COLO668 (cell line): ENCODE measurements around the gene FLVCR2.

Experiments used
- DNase-seq: peaks from one replicate; lab custom pipeline; 2025; ENCODE audit not compliant: unreplicated experiment; lab: John Stamatoyannopoulos, UW

The FLVCR2 gene

GRCh38 chr14:75626863-75627262 lies 48.4 kb downstream of the FLVCR2 start:
- DNase-seq: no peak

- DNase-seq: no peak
Measured at GRCh38 chr14:75627406-75627805, 49.0 kb downstream of the FLVCR2 start.

GRCh38 chr14:75628816-75629215 lies 50.4 kb downstream of the FLVCR2 start:
- DNase-seq: peak; percentile 36

- DNase-seq: peak; percentile 69
Measured at GRCh38 chr14:75630695-75631452, 52.5 kb downstream of the FLVCR2 start.

- DNase-seq: no peak
Measured at GRCh38 chr14:75631453-75631831, 53.0 kb downstream of the FLVCR2 start.

- no peak for DNase-seq
Measured at GRCh38 chr14:75634848-75635247, 56.4 kb downstream of the FLVCR2 start.

DNA sequence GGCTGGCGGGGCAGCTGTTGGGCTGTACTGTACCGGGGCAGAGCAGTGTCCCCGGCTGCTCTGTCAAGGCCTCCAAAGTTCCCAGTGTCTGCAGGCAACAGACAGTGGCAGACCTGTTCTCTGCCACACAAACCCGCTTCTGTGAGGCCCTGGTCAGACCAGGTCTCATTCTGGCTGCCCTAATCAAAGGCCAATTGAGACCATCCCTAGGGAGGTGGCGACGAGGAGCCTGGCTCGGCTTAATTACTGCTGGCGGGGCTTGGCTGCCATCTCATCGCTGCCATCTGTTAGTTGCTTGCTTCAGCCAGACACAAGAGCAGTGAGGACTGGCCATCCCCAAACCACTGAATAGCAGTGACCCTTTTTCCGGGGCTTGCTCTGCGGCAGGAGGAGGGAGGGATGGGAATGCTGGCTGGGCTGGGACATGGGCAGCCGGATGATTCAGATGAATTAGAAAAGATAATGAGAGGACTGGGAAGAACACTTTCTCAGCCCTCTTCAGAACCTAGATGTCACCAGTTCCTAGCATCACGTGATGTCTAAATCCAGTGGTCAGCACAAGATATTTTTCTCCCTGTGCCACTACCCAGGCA lies 57.8 kb downstream of the FLVCR2 start:
- no peak for DNase-seq

- DNase-seq: no peak
Measured at GRCh38 chr14:75640876-75641275, 62.5 kb downstream of the FLVCR2 start.

- no peak for DNase-seq
Measured at GRCh38 chr14:75643985-75644384, 65.6 kb downstream of the FLVCR2 start.

GRCh38 chr14:75645056-75645455 lies 66.6 kb downstream of the FLVCR2 start:
- no peak for DNase-seq

GRCh38 chr14:75646762-75647161 lies 68.3 kb downstream of the FLVCR2 start:
- no peak for DNase-seq

DNA sequence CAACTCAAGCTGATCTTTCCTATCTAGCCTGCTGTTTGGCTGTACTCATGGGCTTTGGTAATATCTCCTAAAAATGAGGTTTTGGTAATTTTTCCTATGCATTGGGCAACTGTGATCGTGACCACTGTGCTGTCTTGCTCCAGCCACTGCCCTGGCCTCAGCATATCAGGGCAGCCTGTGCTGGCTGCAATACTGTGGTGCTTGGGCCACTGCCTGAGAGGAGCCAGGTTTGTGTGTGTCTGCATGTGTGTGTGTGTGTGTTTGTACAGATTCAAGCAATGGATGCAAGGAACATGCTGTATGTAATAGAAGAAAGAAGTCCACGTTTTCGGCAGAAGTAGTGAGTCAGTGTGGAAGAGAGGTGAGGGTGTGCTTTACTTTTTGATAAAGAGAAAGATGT lies 69.2 kb downstream of the FLVCR2 start:
- no peak for DNase-seq

DNA sequence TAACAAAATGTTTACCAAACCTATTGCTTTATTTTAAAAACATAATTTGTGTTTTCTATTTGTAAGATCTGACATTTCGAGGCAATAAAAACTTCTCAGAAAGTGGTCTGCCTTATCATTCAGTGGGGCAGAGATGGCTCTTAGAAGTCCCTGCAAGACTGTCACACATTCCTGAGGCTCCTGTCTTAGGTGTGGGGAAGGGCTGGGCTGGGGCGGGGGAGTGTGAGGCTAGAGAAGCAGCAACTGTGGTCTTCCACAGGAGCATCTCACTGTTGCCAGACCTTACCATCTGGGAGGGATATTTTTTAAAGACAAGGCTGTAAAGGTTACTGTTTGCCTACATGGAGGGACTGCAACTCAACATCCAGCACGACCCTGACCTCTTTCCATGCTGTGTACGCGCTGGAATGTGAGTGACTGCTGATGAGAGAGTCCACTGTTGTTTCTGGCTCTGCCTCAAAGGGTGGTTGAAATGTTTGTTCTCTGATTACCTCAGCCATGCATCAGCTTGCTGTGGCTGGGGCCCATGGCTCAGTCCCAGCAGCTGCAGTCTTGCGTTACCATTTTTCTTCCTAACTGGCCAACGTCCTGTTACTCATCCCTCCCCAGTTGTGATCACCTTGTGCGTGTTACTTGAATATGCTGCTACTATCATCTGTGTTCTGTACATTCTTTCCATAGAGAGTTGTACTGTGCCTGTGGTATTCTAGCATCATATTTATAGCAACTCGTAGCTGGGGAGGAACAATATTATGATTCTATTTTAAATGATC lies 69.8 kb downstream of the FLVCR2 start:
- DNase-seq: no peak

DNA sequence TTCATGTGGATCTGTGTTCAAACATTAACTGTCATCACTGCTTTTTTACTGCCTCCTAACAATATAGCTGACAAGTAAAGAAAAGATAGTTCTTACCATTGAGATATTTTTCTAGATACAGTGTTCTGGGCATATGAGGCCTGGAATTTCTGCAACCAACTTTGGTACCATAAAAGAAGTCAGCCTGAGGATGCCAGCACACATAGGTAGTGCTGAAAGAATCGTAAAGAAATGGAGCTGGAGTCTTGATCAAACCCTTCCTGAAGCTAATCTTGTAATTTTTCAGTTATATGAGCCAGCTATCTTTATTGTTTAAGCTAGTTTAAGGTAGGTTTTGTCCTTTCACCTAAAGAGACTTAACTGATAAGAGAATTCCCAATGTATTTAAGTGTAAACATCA lies 70.9 kb downstream of the FLVCR2 start:
- no peak for DNase-seq

DNA sequence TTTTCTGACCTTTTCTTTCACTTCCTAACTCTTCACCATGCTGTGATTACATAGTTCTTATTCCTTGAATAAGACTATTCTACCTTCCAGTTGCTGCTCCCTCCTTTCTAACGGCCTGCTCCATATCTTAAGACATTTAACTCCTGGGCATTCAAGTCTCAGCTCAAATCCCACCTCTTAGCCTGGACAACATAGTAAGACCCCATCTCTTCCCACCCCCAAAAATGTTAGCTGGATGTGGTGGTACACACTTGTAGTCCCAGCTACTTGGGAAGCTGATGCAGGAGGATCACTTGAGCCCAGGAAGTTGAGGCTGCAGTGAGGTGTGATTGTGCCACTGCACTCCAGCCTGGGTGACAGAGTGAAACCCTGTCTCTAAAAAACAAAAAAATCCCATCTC lies 71.4 kb downstream of the FLVCR2 start:
- DNase-seq: no peak

DNA sequence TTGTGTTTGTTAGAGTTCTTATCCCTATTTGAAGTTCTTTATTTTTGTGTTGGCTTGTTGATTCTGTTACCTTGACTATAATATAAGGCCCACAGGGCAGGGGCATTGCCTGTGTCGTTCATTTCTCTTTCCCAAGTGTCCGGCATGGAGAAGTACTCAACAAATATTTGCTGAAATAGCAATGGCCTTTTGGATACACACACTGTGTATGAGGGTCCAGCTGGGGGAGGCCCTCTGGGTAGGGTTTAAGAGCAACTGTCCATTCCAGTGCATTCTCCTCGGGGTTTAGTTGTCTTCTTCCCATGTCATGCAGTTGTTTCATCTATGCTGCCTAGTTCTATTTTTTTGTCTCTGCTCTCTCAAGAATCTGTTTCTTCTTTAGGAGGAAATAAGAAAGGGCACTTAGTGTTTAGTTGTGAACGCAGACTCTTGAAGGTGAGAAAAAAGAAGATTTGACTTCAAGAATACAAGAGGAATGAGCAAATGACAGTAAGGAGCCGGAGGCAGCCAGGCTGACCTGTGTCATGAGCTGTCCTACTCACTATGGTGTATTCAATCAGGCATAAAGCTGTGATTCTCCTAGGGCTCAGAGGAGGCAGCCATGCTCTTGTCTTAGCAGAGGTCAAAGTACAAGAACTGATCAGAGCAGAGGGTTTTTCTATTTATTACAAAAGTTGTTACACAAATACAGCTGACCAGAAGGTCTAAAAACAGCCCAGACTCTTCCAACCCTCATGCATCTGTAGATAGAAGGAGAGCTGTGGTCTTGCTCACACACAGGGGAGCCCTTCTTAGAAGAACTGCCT lies 72.0 kb downstream of the FLVCR2 start:
- no peak for DNase-seq

DNA sequence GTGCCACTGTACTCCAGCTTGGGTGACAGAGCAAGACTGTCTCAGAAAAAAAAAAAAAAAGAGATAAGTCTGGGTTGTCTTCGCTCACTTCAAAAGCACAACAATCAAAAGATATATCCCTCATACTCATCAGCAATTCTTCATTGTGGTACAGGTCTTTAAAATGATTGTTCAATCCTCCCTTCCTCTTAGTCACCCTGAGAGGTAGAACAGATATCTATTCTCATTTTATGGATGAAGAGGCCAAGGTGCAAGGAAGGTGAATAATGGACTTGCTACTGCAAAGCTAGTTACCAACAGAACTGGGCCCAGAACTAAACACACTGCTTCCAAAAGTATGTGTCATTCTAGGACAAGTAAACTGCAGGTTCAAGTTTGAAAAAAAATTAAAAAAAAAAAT lies 75.1 kb downstream of the FLVCR2 start:
- no peak for DNase-seq

DNA sequence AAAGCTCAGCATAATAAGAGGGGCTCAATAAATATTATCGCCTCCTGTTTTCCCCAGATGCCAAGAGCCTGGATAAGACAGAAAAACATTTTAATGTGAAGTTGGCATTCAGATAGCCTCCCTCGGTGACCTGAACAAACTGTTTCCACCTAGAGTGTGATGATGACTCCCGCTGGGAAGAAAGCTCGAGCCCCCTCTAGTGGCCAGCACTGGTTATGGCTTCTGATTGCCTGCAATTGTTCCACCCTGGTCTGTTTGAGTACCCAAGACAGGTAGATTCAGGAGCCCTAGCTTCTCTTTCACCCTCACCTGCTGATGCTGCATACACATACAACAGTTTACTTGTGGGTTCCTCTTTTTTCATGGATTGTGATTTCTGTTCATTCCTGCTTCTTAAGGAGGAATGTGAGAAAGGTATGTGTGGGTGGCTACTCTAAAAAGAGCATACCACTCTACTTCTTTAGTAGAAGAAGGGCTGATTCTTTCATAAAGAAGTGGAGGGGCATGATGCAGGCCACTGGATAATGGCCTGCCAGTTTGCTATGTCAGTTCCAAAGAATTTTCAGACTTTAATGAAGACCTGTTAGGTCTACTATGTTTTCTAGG lies 75.8 kb downstream of the FLVCR2 start:
- peak; percentile 77 for DNase-seq

GRCh38 chr14:75655235-75655634 lies 76.8 kb downstream of the FLVCR2 start:
- DNase-seq: no peak

DNA sequence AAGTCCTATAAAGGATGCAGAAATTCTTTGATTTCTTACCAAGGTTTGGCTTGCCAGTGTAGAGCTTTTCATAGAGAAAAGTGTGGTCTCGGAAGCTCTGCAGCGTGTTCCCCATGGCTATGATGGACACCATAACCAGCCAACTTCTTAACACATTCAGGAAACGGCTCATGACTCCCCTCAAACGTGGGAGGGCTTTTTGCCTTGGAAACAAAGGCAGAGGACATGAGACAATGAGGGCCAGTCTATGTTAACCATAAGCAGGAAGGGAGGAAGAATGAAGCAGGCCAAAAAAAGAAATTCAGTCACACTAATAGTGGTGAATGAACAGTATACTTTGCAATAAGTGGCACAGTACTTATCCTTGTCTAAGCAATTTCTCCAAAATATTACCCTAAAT lies 78.9 kb downstream of the FLVCR2 start:
- DNase-seq: no peak

DNA sequence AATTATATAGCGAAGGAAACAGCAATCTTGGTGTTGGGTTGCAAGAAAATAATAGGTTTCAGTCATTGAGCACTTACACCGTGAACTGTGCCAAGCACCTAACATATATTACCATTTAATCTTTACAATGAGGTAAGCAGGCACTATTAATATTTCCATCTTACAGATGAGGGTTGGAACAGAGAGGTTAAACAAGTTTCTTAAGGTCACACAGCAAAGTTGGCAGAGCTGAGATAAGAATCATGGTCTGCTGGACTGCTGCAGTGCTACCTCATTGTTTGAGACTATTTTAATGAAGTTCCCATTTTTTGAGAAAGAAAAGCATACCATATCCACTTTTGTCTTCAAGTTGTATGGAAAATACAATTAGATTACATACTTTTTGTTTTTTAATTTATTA lies 80.5 kb downstream of the FLVCR2 start:
- DNase-seq: no peak
